HEK293 (cell line): ENCODE data around the gene LTK.
A peak's percentile ranks its signal among the peaks of the same experiment; 100 is the strongest.

Experiments used
- GFI1B ChIP-seq: fragments of 450-650 bp; formaldehyde crosslinking; IDR thresholded peaks from 2 replicates; pipeline ENCODE4 v1.5.1; 2016; ENCODE audit warnings: missing biosample characterization, missing genetic modification characterization
- GLIS2 ChIP-seq: fragments of 450-650 bp; formaldehyde crosslinking; IDR thresholded peaks from 2 replicates; pipeline ENCODE4 v1.5.1; 2016; ENCODE audit warnings: missing biosample characterization, missing genetic modification characterization
- KLF16 ChIP-seq: fragments of 450-650 bp; formaldehyde crosslinking; IDR thresholded peaks from 2 replicates; pipeline ENCODE4 v1.5.1; 2017; ENCODE audit warnings: missing biosample characterization, missing genetic modification characterization
- OVOL3 ChIP-seq: fragments of 450-650 bp; formaldehyde crosslinking; IDR thresholded peaks from 2 replicates; pipeline ENCODE4 v1.5.1; 2016; ENCODE audit warnings: missing biosample characterization, missing genetic modification characterization
- PRDM1 ChIP-seq: fragments of 450-650 bp; formaldehyde crosslinking; IDR thresholded peaks from 2 replicates; pipeline ENCODE4; 2016; ENCODE audit warnings: missing biosample characterization, missing genetic modification characterization
- RBAK ChIP-seq: fragments of 450-650 bp; formaldehyde crosslinking; IDR thresholded peaks from 2 replicates; pipeline ENCODE4 v1.5.1; 2016; ENCODE audit warnings: missing biosample characterization, missing genetic modification characterization
- ZBTB17 ChIP-seq: fragments of 450-650 bp; formaldehyde crosslinking; IDR thresholded peaks from 2 replicates; pipeline ENCODE4 v1.5.1; 2016; ENCODE audit warnings: missing biosample characterization, missing genetic modification characterization
- ZBTB48 ChIP-seq: fragments of 450-650 bp; formaldehyde crosslinking; IDR thresholded peaks from 2 replicates; pipeline ENCODE4 v1.5.1; 2016; ENCODE audit warnings: missing biosample characterization, missing genetic modification characterization
- ZNF16 ChIP-seq: fragments of 450-650 bp; formaldehyde crosslinking; IDR thresholded peaks from 2 replicates; pipeline ENCODE4 v1.5.1; 2016; ENCODE audit warnings: low read depth, missing biosample characterization, missing genetic modification characterization
- ZNF214 ChIP-seq: fragments of 450-650 bp; formaldehyde crosslinking; IDR thresholded peaks from 2 replicates; pipeline ENCODE4 v1.5.1; 2017; ENCODE audit warnings: missing biosample characterization, mild to moderate bottlenecking, missing genetic modification characterization, borderline replicate concordance
- ZNF266 ChIP-seq: fragments of 450-650 bp; formaldehyde crosslinking; IDR thresholded peaks from 2 replicates; pipeline ENCODE4 v1.5.1; 2016; ENCODE audit warnings: missing biosample characterization, missing genetic modification characterization, low read depth
- ZNF274 ChIP-seq, 2 experiments: fragments of 200-500 bp in 1 of 2; fragments of 450-650 bp in 1 of 2; sonication (Bioruptor generic) in 1 of 2; formaldehyde crosslinking in 1 of 2; IDR thresholded peaks; 2 replicates each; pipeline versions ENCODE4 v1.5.1 to v1.6.1; 2014 to 2016; ENCODE audit warnings: borderline replicate concordance in 1 of 2, inconsistent platforms in 1 of 2, low read length in 1 of 2, missing biosample characterization in 1 of 2, missing genetic modification characterization in 1 of 2
- ZNF404 ChIP-seq: fragments of 450-650 bp; formaldehyde crosslinking; IDR thresholded peaks from 2 replicates; pipeline ENCODE4 v1.5.1; 2017; ENCODE audit warnings: missing biosample characterization, missing genetic modification characterization
- ZNF529 ChIP-seq: fragments of 450-650 bp; formaldehyde crosslinking; IDR thresholded peaks from 2 replicates; pipeline ENCODE4 v1.5.1; 2017; ENCODE audit warnings: missing genetic modification characterization, missing biosample characterization; ENCODE audit not compliant: insufficient replicate concordance
- ZNF561 ChIP-seq: fragments of 450-650 bp; IDR thresholded peaks from 2 replicates; pipeline ENCODE4 v1.5.1; 2018; ENCODE audit warnings: missing biosample characterization, missing genetic modification characterization, borderline replicate concordance
- ZNF624 ChIP-seq: fragments of 450-650 bp; formaldehyde crosslinking; IDR thresholded peaks from 2 replicates; pipeline ENCODE4 v1.5.1; 2017; ENCODE audit warnings: missing biosample characterization, missing genetic modification characterization
- ZNF660 ChIP-seq: fragments of 450-650 bp; IDR thresholded peaks from 2 replicates; pipeline ENCODE4 v1.5.1; 2018; ENCODE audit warnings: missing biosample characterization, mild to moderate bottlenecking, missing genetic modification characterization
- ZNF76 ChIP-seq: fragments of 450-650 bp; formaldehyde crosslinking; IDR thresholded peaks from 2 replicates; pipeline ENCODE4; 2016; ENCODE audit warnings: low read depth, missing biosample characterization, missing genetic modification characterization, borderline replicate concordance
- ZNF792 ChIP-seq: fragments of 450-650 bp; formaldehyde crosslinking; IDR thresholded peaks from 2 replicates; pipeline ENCODE4 v1.5.1; 2016; ENCODE audit warnings: missing biosample characterization, missing genetic modification characterization
- ZNF837 ChIP-seq: fragments of 450-650 bp; formaldehyde crosslinking; IDR thresholded peaks from 2 replicates; pipeline ENCODE4 v1.5.1; 2016; ENCODE audit warnings: missing biosample characterization, missing genetic modification characterization
- ZSCAN23 ChIP-seq: fragments of 450-650 bp; formaldehyde crosslinking; IDR thresholded peaks from 2 replicates; pipeline ENCODE4 v1.5.1; 2016; ENCODE audit warnings: missing biosample characterization, missing genetic modification characterization
- TF ChIP-seq, protein P1 (sequence below): fragments of 450-650 bp; formaldehyde crosslinking; IDR thresholded peaks from 2 replicates; pipeline ENCODE4 v1.5.1; 2016; ENCODE audit warnings: missing biosample characterization, missing genetic modification characterization
- TF ChIP-seq, protein P2 (sequence below): fragments of 450-650 bp; formaldehyde crosslinking; IDR thresholded peaks from 2 replicates; pipeline ENCODE4 v1.5.1; 2016; ENCODE audit warnings: missing biosample characterization, missing genetic modification characterization
- TF ChIP-seq, protein P3 (sequence below): fragments of 450-650 bp; formaldehyde crosslinking; IDR thresholded peaks from 2 replicates; pipeline ENCODE4 v1.5.1; 2016; ENCODE audit warnings: missing biosample characterization, missing genetic modification characterization
- TF ChIP-seq, protein P4 (sequence below): fragments of 450-650 bp; formaldehyde crosslinking; IDR thresholded peaks from 2 replicates; pipeline ENCODE4 v1.5.1; 2016; ENCODE audit warnings: missing biosample characterization, missing genetic modification characterization
- TF ChIP-seq, protein P5 (sequence below): fragments of 450-650 bp; formaldehyde crosslinking; conservative IDR thresholded peaks from 2 replicates; pipeline ENCODE4 v1.5.1; 2016; ENCODE audit warnings: low read depth, missing biosample characterization, missing genetic modification characterization

The LTK gene

DNA sequence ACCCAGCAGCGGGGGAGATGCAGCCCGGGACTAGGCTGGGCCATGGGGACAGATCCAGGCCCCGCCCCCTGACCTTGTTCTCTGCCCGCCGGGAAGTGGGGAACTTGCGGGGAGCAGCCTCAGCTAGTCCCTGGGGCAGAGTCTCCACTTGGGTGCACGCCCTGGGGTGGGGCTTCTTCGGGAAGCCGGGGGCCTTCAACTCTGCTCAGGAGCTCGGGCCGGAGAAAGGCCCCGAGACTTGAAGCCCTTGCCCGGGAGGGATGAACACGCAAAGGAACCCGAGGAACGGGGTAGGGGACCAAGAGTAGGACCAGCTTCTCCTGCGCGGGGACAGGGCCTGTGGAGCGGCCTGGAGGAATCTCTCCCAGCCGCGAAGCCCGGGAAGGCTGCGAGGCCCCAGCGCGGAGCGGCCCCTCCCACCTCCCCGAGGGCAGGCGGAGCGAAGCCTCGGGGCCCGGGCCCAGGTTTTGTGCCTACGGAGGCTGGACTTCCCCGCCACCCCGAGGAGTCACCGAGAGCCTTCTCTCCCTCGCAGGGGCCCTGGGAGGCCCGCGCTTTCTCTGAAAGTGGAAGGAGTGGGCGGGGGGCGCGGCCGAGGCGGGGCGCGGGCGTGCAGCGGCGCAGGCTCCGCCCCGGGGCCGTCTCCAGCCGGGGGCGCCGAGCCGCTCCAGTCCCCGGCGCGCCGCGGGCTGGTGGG, 20.3 kb downstream of the LTK start, which contains the start of gene ITPKA (continued):
- TF ChIP-seq ZNF266 (tag by site-specific recombination) (no peak), OVOL3 (tag by site-specific recombination) (no peak), GLIS2 (tag by site-specific recombination) (peak; percentile 77), ZSCAN23 (tag by site-specific recombination) (0 out of 2 replicates have a peak, but pooled peaks have one; percentile 29), ZNF792 (tag by site-specific recombination) (no peak), GFI1B (tag by site-specific recombination) (no peak), ZNF529 (tag by site-specific recombination) (no peak), ZNF837 (tag by site-specific recombination) (no peak), ZNF404 (no peak), RBAK (tag by site-specific recombination) (no peak), PRDM1 (peak; percentile 49; the same call in 1 of the 2 replicates), ZNF561 (tag by site-specific recombination) (no peak), ZBTB48 (tag by site-specific recombination) (peak; percentile 73; the same call in 1 of the 2 replicates), ZNF660 (tag by site-specific recombination) (no peak), KLF16 (tag by site-specific recombination) (peak; percentile 67), ZNF624 (tag by site-specific recombination) (no peak), ZNF16 (no peak), ZBTB17 (tag by site-specific recombination) (no peak; the same call in 1 of the 2 replicates), ZNF214 (tag by site-specific recombination) (no peak), ZNF274 (IDR thresholded peaks at IDR 0.05; ENCODE audit: low read length) (no peak), ZNF274 (tag by site-specific recombination; IDR thresholded peaks at IDR 0.05; ENCODE audit: borderline replicate concordance) (no peak), ZNF76 (tag by site-specific recombination) (peak; percentile 46; the same call in 1 of the 2 replicates)
- TF ChIP-seq, protein P1, sequence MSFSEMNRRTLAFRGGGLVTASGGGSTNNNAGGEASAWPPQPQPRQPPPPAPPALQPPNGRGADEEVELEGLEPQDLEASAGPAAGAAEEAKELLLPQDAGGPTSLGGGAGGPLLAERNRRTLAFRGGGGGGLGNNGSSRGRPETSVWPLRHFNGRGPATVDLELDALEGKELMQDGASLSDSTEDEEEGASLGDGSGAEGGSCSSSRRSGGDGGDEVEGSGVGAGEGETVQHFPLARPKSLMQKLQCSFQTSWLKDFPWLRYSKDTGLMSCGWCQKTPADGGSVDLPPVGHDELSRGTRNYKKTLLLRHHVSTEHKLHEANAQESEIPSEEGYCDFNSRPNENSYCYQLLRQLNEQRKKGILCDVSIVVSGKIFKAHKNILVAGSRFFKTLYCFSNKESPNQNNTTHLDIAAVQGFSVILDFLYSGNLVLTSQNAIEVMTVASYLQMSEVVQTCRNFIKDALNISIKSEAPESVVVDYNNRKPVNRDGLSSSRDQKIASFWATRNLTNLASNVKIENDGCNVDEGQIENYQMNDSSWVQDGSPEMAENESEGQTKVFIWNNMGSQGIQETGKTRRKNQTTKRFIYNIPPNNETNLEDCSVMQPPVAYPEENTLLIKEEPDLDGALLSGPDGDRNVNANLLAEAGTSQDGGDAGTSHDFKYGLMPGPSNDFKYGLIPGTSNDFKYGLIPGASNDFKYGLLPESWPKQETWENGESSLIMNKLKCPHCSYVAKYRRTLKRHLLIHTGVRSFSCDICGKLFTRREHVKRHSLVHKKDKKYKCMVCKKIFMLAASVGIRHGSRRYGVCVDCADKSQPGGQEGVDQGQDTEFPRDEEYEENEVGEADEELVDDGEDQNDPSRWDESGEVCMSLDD, result peak; percentile 65; the same call in 1 of the 2 replicates
- TF ChIP-seq, protein P2, sequence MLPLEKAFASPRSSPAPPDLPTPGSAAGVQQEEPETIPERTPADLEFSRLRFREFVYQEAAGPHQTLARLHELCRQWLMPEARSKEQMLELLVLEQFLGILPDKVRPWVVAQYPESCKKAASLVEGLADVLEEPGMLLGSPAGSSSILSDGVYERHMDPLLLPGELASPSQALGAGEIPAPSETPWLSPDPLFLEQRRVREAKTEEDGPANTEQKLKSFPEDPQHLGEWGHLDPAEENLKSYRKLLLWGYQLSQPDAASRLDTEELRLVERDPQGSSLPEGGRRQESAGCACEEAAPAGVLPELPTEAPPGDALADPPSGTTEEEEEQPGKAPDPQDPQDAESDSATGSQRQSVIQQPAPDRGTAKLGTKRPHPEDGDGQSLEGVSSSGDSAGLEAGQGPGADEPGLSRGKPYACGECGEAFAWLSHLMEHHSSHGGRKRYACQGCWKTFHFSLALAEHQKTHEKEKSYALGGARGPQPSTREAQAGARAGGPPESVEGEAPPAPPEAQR, result no peak
- TF ChIP-seq, protein P3, sequence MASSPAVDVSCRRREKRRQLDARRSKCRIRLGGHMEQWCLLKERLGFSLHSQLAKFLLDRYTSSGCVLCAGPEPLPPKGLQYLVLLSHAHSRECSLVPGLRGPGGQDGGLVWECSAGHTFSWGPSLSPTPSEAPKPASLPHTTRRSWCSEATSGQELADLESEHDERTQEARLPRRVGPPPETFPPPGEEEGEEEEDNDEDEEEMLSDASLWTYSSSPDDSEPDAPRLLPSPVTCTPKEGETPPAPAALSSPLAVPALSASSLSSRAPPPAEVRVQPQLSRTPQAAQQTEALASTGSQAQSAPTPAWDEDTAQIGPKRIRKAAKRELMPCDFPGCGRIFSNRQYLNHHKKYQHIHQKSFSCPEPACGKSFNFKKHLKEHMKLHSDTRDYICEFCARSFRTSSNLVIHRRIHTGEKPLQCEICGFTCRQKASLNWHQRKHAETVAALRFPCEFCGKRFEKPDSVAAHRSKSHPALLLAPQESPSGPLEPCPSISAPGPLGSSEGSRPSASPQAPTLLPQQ, result peak; percentile 49
- TF ChIP-seq, protein P4, sequence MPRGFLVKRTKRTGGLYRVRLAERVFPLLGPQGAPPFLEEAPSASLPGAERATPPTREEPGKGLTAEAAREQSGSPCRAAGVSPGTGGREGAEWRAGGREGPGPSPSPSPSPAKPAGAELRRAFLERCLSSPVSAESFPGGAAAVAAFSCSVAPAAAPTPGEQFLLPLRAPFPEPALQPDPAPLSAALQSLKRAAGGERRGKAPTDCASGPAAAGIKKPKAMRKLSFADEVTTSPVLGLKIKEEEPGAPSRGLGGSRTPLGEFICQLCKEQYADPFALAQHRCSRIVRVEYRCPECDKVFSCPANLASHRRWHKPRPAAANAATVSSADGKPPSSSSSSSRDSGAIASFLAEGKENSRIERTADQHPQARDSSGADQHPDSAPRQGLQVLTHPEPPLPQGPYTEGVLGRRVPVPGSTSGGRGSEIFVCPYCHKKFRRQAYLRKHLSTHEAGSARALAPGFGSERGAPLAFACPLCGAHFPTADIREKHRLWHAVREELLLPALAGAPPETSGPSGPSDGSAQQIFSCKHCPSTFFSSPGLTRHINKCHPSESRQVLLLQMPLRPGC (tag by site-specific recombination), result no peak
- TF ChIP-seq, protein P5, sequence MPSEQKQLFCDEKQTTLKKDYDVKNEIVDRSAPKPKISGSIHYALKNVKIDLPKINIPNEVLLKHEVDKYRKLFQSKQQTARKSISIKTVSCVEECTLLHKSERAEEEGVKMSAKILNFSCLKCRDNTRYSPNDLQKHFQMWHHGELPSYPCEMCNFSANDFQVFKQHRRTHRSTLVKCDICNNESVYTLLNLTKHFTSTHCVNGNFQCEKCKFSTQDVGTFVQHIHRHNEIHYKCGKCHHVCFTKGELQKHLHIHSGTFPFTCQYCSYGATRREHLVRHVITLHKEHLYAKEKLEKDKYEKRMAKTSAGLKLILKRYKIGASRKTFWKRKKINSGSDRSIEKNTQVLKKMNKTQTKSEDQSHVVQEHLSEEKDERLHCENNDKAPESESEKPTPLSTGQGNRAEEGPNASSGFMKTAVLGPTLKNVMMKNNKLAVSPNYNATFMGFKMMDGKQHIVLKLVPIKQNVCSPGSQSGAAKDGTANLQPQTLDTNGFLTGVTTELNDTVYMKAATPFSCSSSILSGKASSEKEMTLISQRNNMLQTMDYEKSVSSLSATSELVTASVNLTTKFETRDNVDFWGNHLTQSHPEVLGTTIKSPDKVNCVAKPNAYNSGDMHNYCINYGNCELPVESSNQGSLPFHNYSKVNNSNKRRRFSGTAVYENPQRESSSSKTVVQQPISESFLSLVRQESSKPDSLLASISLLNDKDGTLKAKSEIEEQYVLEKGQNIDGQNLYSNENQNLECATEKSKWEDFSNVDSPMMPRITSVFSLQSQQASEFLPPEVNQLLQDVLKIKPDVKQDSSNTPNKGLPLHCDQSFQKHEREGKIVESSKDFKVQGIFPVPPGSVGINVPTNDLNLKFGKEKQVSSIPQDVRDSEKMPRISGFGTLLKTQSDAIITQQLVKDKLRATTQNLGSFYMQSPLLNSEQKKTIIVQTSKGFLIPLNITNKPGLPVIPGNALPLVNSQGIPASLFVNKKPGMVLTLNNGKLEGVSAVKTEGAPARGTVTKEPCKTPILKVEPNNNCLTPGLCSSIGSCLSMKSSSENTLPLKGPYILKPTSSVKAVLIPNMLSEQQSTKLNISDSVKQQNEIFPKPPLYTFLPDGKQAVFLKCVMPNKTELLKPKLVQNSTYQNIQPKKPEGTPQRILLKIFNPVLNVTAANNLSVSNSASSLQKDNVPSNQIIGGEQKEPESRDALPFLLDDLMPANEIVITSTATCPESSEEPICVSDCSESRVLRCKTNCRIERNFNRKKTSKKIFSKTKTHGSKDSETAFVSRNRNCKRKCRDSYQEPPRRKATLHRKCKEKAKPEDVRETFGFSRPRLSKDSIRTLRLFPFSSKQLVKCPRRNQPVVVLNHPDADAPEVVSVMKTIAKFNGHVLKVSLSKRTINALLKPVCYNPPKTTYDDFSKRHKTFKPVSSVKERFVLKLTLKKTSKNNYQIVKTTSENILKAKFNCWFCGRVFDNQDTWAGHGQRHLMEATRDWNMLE (tag by site-specific recombination), result no peak
